RWPE2 (cell line): ENCODE measurements around the gene CEACAM19.
"Not testable (repeated sequence)": the region's sequence is repeated elsewhere in the genome, so short reads cannot be mapped to it uniquely, and the experiment has no call there.

Experiments
- ATAC-seq: fragments of 200-7000 bp; cut with Tn5 transposase; 3 replicates; pipeline ENCODE4 v1.9.1; 2021; ENCODE audit warnings: low read depth
- DNase-seq: peaks from one replicate; pipeline ENCODE4 v3.0.0-alpha.2; 2020; ENCODE audit warnings: low spot score
- H3K27ac ChIP-seq: fragments of 450-650 bp; 2 replicates; pipeline ENCODE4 v1.5.1; 2017; ENCODE audit warnings: mild to moderate bottlenecking; ENCODE audit not compliant: poor library complexity, severe bottlenecking
- H3K27me3 ChIP-seq: fragments of 250-450 bp; sonication (Bioruptor Pico); 2 replicates; pipeline ENCODE4 v1.5.1; 2021; ENCODE audit warnings: mild to moderate bottlenecking, moderate library complexity; ENCODE audit not compliant: insufficient read depth, poor library complexity, severe bottlenecking
- H3K36me3 ChIP-seq: fragments of 250-450 bp; sonication (Bioruptor Pico); 2 replicates; pipeline ENCODE4 v1.5.1; 2020; ENCODE audit warnings: low read depth, mild to moderate bottlenecking, moderate library complexity
- H3K4me1 ChIP-seq: fragments of 250-450 bp; sonication (Bioruptor Pico); 2 replicates; pipeline ENCODE4 v1.5.1; 2021; ENCODE audit warnings: mild to moderate bottlenecking, moderate library complexity; ENCODE audit not compliant: insufficient read depth, poor library complexity, severe bottlenecking
- H3K4me3 ChIP-seq: fragments of 250-450 bp; sonication (Bioruptor Pico); 2 replicates; pipeline ENCODE4 v1.5.1; 2021; ENCODE audit warnings: mild to moderate bottlenecking, moderate library complexity; ENCODE audit not compliant: severe bottlenecking
- H3K9me3 ChIP-seq: fragments of 250-450 bp; sonication (Bioruptor Pico); 2 replicates; pipeline ENCODE4 v1.5.1; 2021; ENCODE audit warnings: mild to moderate bottlenecking, moderate library complexity; ENCODE audit not compliant: severe bottlenecking
- TF ChIP-seq, protein P1 (sequence below): fragments of 450-650 bp; IDR thresholded peaks from one replicate; pipeline ENCODE4 v1.5.1; 2017; ENCODE audit warnings: mild to moderate bottlenecking, moderate library complexity; ENCODE audit not compliant: poor library complexity, severe bottlenecking

The CEACAM19 gene

GRCh38 chr19:44671400-44671799, at the start of gene CEACAM19:
Gene CEACAM19, plus strand, starts transcription at chr19:44671482. Its CDS starts 450 bp downstream, at chr19:44671932.
- TF ChIP-seq, protein P1, sequence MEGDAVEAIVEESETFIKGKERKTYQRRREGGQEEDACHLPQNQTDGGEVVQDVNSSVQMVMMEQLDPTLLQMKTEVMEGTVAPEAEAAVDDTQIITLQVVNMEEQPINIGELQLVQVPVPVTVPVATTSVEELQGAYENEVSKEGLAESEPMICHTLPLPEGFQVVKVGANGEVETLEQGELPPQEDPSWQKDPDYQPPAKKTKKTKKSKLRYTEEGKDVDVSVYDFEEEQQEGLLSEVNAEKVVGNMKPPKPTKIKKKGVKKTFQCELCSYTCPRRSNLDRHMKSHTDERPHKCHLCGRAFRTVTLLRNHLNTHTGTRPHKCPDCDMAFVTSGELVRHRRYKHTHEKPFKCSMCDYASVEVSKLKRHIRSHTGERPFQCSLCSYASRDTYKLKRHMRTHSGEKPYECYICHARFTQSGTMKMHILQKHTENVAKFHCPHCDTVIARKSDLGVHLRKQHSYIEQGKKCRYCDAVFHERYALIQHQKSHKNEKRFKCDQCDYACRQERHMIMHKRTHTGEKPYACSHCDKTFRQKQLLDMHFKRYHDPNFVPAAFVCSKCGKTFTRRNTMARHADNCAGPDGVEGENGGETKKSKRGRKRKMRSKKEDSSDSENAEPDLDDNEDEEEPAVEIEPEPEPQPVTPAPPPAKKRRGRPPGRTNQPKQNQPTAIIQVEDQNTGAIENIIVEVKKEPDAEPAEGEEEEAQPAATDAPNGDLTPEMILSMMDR: no peak
- Histone ChIP-seq H3K36me3 (no peaks in the 10 kb centered on the region), H3K4me1 (no peaks in the 10 kb centered on the region), H3K9me3 (no peaks in the 10 kb centered on the region), H3K27me3 (no peaks in the 10 kb centered on the region), H3K4me3 (no peak within 1 kb of the TSS), H3K27ac (no peak within 1 kb of the TSS)
- DNase-seq: no peak
- peak; percentile 50 for ATAC-seq

DNA sequence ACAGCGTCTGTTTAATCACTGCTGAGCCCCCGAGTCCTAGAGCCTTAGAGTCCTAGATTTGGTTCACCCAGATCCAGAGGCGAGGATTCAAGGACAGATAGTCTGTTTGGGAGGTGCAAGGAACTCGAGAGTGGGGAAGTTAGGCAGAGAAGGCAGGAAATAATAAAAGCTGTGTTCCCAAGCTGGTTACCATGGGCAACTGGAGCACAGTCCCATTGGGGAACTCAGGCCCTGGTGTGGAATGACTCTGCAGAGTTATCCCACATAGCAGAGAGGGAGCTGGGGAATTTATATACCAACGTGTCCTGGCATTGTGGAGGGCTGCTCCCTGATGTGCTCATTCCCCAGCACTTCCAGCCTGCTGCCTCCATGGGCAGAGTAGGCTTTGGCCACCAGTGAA, 48.2 kb upstream of the CEACAM19 start:
- Histone ChIP-seq H3K9me3 (no peaks in the 10 kb centered on the region), H3K36me3 (no peaks in the 10 kb centered on the region), H3K27ac (no peak overlapping the region), H3K4me1 (peaks cover 19% of the 10 kb centered on the region), H3K27me3 (no peaks in the 10 kb centered on the region), H3K4me3 (no peak overlapping the region)
- DNase-seq (no peak), ATAC-seq (no peak)
- TF ChIP-seq, protein P1: no peak

GRCh38 chr19:44623626-44624025, 47.7 kb upstream of the CEACAM19 start:
- no peaks in the 10 kb centered on the region for H3K27me3 ChIP-seq
- H3K9me3 ChIP-seq: no peaks in the 10 kb centered on the region
- H3K4me3 ChIP-seq: no peak overlapping the region
- no peak overlapping the region for H3K27ac ChIP-seq
- TF ChIP-seq, protein P1: no peak
- DNase-seq (no peak), ATAC-seq (no peak)
- no peaks in the 10 kb centered on the region for H3K36me3 ChIP-seq
- peaks cover 19% of the 10 kb centered on the region for H3K4me1 ChIP-seq

DNA sequence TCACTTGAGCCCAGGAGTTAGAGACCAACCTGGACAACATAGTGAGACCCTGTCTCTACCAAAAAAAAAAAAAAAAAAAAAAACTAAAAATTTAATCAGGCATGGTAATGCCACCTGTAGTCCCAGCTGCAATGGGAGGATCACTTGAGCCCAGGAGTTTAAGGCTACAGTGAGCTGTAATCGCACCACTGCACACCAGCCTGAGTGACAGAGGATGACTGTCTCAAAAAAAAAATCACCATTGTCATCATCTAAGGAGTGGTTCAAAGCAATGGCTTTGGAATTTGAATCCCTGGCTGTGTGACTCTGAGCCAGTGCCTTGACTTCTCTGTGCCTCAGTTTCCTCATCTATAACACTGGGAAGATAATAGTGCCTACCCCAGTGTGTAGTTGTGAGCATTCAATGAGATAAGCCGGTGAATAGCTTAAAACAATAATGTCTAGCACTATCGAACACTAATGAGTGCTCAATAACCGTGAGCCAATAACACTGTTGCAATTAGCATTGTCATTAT, 46.4 kb upstream of the CEACAM19 start:
- TF ChIP-seq, protein P1: no peak
- no peak for ATAC-seq
- no peak overlapping the region for H3K4me3 ChIP-seq
- H3K27ac ChIP-seq: peak overlapping the region; percentile 88
- peaks cover 19% of the 10 kb centered on the region for H3K4me1 ChIP-seq
- H3K36me3 ChIP-seq: no peaks in the 10 kb centered on the region
- no peaks in the 10 kb centered on the region for H3K27me3 ChIP-seq
- DNase-seq: no peak
- H3K9me3 ChIP-seq: no peaks in the 10 kb centered on the region

DNA sequence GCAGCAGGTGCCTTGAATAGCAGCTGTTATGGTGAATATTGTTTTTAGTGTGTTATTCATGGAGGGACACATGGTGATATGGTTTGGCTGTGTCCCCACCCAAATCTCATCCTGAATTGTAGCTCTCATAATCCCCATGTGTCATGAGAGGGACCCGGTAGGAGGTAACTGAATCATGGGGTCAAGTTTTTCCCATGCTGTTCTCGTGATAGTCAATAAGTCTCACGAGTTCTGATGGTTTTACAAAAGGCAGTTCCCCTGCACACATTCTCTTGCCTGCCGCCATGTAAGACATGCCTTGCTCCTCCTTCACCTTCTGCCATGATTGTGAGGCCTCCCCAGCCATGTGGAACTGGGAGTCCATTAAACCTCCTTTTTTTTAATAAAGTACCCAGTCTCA, 45.6 kb upstream of the CEACAM19 start:
- not testable (repeated sequence) for H3K36me3 ChIP-seq, H3K4me3 ChIP-seq, DNase-seq, ATAC-seq, H3K27me3 ChIP-seq, H3K9me3 ChIP-seq
- Histone ChIP-seq H3K27ac (peak overlapping the region; percentile 88), H3K4me1 (peaks cover 19% of the 10 kb centered on the region)
